ENCODE results near the gene ANKRD45. TPM values are rescaled to one million over a fixed set of nuclear protein-coding genes. Genes with fewer than 3 reads are reported as not detected.

The ANKRD45 gene
- total RNA-seq, 1 experiment from 2014 or later = 0.44 TPM

GRCh38 chr1:173661763-173662162 lies 7.9 kb downstream of the ANKRD45 start:
- POLR2A ChIA-PET = no interaction called here
- no peaks in the 10 kb centered on the region for H3K36me3 ChIP-seq (ENCODE audit: control insufficient read depth in 1 of 2, insufficient read depth in 2 of 2, low read length in 2 of 2)
- H4K20me1 ChIP-seq (ENCODE audit: insufficient read depth) = no peaks in the 10 kb centered on the region
- no peaks in the 10 kb centered on the region for H3K27me3 ChIP-seq (ENCODE audit: insufficient read depth, low read length)
- DNase-seq (ENCODE audit: low read depth, low spot score) = no peak
- H3K9me3 ChIP-seq (ENCODE audit: control insufficient read depth in 1 of 2, insufficient read depth in 1 of 2, low read depth in 1 of 2, low read length in 2 of 2) = no peaks in the 10 kb centered on the region
- H3K4me2 ChIP-seq (ENCODE audit: low read length) = no peak overlapping the region
- CTCF ChIA-PET = no interaction called here
- no TSS peak for BruUV-seq (replicated peaks)
- H3K9me2 ChIP-seq (ENCODE audit: insufficient read depth) = no peaks in the 10 kb centered on the region
- H3K4me1 ChIP-seq (ENCODE audit: control insufficient read depth in 1 of 2, insufficient read depth in 2 of 2, low read length in 2 of 2) = peaks cover 0 to 2% of the 10 kb centered on the region in 2 experiments; a peak in 1 of 4 replicates
- no peak overlapping the region for H3K27ac ChIP-seq (ENCODE audit: low read depth, low read length)
- RAD21 ChIA-PET (ENCODE audit: low non-redundant PET in 1 of 2, low total read pairs in 2 of 2, uncharacterized antibody in 2 of 2, unreplicated experiment in 2 of 2) = no interaction called here
- H3K79me2 ChIP-seq (ENCODE audit: insufficient read depth, low read length) = no peaks in the 10 kb centered on the region
- TF ChIP-seq POLR2AphosphoS5 (IDR thresholded peaks at IDR 0.05; ENCODE audit: low read depth, low read length) = no peak
- TF ChIP-seq FOSL1 (IDR thresholded peaks at IDR 0.05; ENCODE audit: low read depth) = no peak
- no peak for TF ChIP-seq ELF1 (IDR thresholded peaks at IDR 0.05; ENCODE audit: borderline replicate concordance, low read depth)
- no peak for TF ChIP-seq TCF7L2 (IDR thresholded peaks at IDR 0.05; ENCODE audit: borderline replicate concordance, extremely low read depth, insufficient read depth, insufficient read length)
- TF ChIP-seq CBX3 (IDR thresholded peaks at IDR 0.05; ENCODE audit: low read depth) = no peak
- TF ChIP-seq JUND (IDR thresholded peaks at IDR 0.05) = no peak
- TF ChIP-seq YY1 (IDR thresholded peaks at IDR 0.05; ENCODE audit: extremely low read depth, insufficient replicate concordance, low read depth, low read length) = no peak
- no peak for TF ChIP-seq CTCF (IDR thresholded peaks at IDR 0.05 in 2 of 3, conservative IDR thresholded peaks at IDR 0.05 in 1 of 3; ENCODE audit: borderline replicate concordance in 1 of 3, insufficient read depth in 1 of 3, low read depth in 2 of 3, low read length in 2 of 3)
- TF ChIP-seq CEBPB (IDR thresholded peaks at IDR 0.05; ENCODE audit: low read depth) = no peak
- TF ChIP-seq RAD21 (IDR thresholded peaks at IDR 0.05; ENCODE audit: low read depth) = no peak
- TF ChIP-seq SIN3A (IDR thresholded peaks at IDR 0.05; ENCODE audit: low read depth) = no peak
- TF ChIP-seq SRF (IDR thresholded peaks at IDR 0.05; ENCODE audit: low read depth) = no peak
- TF ChIP-seq MAX (IDR thresholded peaks at IDR 0.05) = no peak
- no peak overlapping the region for H2AFZ ChIP-seq (ENCODE audit: low read depth, low read length, poor library complexity, severe bottlenecking)
- ATAC-seq = no peak
- intact Hi-C loops (cut with micrococcal nuclease) = no loop called here
- no peak overlapping the region for H3K4me3 ChIP-seq (replicated peaks in 1 of 2; ENCODE audit: low read depth in 1 of 2, low read length in 2 of 2)
- H3K9ac ChIP-seq (ENCODE audit: low read length) = no peak overlapping the region

All from HCT116 (cell line).